ENCODE measurements around the gene CCS.

Gene CCS, protein sequence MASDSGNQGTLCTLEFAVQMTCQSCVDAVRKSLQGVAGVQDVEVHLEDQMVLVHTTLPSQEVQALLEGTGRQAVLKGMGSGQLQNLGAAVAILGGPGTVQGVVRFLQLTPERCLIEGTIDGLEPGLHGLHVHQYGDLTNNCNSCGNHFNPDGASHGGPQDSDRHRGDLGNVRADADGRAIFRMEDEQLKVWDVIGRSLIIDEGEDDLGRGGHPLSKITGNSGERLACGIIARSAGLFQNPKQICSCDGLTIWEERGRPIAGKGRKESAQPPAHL

GRCh38 chr11:66592457-66593302 lies at the start of gene CCS, which contains the start of gene CCDC87:
TSS of gene CCS (plus strand) at chr11:66593185. CDS start at chr11:66593262, 77 bp downstream.
TSS of gene CCDC87 (minus strand) at chr11:66593063. CDS start at chr11:66593015, 48 bp downstream.
- peak within 1 kb of the TSS; percentile 60 for H3K4me3 ChIP-seq (ENCODE audit: low read depth, low read length)

GRCh38 chr11:66543263-66544107 lies 49.5 kb upstream of the CCS start:
- H3K4me3 ChIP-seq (ENCODE audit: low read depth, low read length): no peak overlapping the region

GRCh38 chr11:66544952-66545351 lies 48.0 kb upstream of the CCS start:
- H3K4me3 ChIP-seq (ENCODE audit: low read depth, low read length): peak overlapping the region; percentile 78

- peak within 1 kb of the TSS; percentile 78 for H3K4me3 ChIP-seq (ENCODE audit: low read depth, low read length)
Observed at GRCh38 chr11:66545701-66546367, 47.2 kb upstream of the CCS start, which contains the start of gene ZDHHC24. TSS of gene ZDHHC24 (minus strand) at chr11:66546048. CDS start at chr11:66546003, 45 bp downstream.

GRCh38 chr11:66546368-66546965 lies 46.5 kb upstream of the CCS start, which contains the start of gene ACTN3:
TSS of gene ACTN3 (plus strand) at chr11:66546903. CDS start at chr11:66546938, 35 bp downstream.
- H3K4me3 ChIP-seq (ENCODE audit: low read depth, low read length): peak within 1 kb of the TSS; percentile 78

DNA sequence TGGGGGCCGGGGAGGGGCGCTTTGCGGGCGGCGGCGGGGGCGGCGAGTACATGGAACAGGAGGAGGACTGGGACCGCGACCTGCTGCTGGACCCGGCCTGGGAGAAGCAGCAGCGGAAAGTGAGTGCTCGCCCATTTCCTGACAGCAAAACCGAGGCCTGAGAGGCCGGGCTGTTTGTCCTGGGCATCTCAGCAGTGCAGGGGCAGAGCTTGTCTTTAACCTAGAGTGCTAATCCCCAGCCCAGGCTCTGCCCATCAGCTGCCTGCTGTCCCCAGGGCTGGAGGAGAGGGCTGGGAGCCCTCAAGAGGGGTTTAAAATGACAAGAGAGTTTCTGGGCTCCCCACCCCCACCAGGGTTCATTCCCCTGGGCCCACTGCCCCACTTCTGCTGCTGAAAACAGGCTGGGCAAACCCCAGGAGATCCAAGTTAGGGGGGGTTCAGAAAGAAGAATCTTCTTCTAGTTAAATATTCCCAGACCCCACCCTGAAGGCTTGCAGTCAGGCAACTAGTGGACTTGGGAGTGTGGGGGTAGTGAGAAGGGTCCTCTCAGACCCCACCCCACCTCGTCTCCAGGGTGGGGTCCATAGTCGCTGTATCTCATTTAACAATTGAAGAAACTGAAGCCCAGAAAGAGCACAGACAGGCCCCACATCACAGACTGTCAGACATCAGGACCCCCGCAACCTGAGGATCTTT lies 45.9 kb upstream of the CCS start:
- H3K4me3 ChIP-seq (ENCODE audit: low read depth, low read length): peak overlapping the region; percentile 1

DNA sequence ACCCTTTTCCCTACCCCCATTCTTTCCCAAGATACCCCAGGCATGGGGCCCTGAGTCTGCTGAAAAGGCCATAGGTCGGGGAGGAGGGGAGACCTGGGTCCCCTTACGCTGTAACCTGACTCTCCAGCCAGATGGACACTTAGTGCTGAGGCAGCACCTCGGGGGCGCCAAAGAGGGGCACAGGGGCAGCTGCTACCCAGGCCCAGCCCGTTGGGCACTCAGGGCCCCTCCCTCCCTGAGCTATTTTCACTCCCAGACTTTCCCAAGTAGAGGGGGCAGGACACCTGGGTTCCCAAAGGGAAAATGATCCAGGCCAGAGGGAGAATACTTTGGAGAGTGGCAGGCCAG lies 45.3 kb upstream of the CCS start:
- H3K4me3 ChIP-seq (ENCODE audit: low read depth, low read length): no peak overlapping the region

- H3K4me3 ChIP-seq (ENCODE audit: low read depth, low read length): no peak overlapping the region
Observed at GRCh38 chr11:66548041-66548440, 44.9 kb upstream of the CCS start.

GRCh38 chr11:66548774-66549630 lies 44.0 kb upstream of the CCS start:
- no peak overlapping the region for H3K4me3 ChIP-seq (ENCODE audit: low read depth, low read length)

GRCh38 chr11:66549696-66550095 lies 43.3 kb upstream of the CCS start:
- no peak overlapping the region for H3K4me3 ChIP-seq (ENCODE audit: low read depth, low read length)

- H3K4me3 ChIP-seq (ENCODE audit: low read depth, low read length): no peak overlapping the region
Observed at GRCh38 chr11:66550887-66551286, 42.1 kb upstream of the CCS start.

- H3K4me3 ChIP-seq (ENCODE audit: low read depth, low read length): no peak overlapping the region
Observed at GRCh38 chr11:66554602-66555001, 38.4 kb upstream of the CCS start.

DNA sequence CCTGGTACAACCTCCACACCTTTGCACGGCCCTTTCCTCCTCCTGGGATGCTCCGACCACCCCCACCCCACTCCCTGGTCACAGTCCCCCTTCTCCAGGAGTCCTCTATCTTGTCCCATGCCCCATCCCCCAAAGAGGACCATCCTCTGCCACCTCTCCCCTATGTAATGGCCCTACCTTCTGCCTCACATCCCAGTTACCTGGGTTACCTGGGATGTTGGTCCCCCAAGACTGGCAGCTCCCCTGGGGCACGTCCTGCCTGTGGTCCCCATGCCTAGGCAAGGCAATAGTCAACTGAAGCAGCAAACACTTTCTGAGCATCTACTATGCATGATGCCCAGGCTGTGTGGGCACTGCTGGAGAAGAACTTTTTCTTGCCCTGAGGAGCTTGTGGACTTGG lies 37.6 kb upstream of the CCS start:
- H3K4me3 ChIP-seq (ENCODE audit: low read depth, low read length): no peak overlapping the region

DNA sequence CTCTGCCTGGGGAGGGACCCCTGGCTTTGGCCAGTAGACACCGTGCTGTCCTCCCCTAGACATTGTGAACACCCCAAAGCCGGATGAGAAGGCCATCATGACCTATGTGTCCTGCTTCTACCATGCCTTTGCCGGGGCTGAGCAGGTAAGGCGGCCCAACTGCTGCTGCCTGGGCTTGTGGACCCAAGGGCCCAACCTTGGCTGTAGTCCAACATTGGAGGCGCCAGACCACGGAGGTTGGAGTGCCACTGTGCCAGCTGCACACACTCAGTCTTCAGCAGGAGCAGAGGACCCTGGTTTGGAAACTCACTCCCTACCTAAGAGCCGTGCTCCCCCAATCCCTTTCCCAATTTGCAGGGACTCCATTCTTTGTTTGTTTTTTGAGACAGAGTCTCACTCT lies 36.9 kb upstream of the CCS start:
- no peak overlapping the region for H3K4me3 ChIP-seq (ENCODE audit: low read depth, low read length)

- H3K4me3 ChIP-seq (ENCODE audit: low read depth, low read length): no peak overlapping the region
Observed at GRCh38 chr11:66557733-66558326, 35.2 kb upstream of the CCS start.

GRCh38 chr11:66559142-66559865 lies 33.7 kb upstream of the CCS start:
- no peak overlapping the region for H3K4me3 ChIP-seq (ENCODE audit: low read depth, low read length)

DNA sequence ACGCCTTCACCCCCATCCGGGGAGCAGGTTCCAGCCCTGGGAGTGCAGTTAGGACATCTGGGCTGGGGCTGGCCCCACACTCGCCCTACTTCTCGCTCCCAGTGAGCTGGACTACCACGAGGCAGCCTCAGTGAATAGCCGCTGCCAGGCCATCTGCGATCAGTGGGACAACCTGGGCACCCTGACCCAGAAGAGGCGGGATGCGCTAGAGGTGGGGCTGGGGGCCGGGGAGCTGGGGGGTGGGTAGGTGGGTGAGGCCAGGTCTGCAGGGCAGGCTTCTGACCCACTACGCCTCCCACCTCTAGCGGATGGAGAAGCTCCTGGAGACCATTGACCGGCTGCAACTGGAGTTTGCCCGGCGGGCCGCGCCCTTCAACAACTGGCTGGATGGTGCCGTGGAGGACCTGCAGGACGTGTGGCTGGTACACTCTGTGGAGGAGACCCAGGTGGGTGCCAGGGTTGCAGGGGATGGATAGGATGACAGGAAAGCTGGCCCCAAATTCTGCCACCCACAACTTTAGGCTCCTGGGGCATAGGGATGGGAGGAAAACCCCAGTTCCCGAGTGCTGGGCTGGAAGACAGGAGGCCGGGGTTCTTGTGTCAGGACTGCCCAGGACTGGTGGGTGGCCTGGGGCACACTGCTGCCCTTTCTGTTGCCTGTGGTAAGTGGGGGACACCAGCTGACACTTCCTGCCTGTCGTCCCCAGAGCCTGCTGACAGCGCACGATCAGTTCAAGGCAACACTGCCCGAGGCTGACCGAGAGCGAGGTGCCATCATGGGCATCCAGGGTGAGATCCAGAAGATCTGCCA lies 32.9 kb upstream of the CCS start:
- no peak overlapping the region for H3K4me3 ChIP-seq (ENCODE audit: low read depth, low read length)
